GM10266 (cell line): ENCODE results near the gene CD27.

Experiments used
- DNase-seq: peaks from one replicate; pipeline ENCODE4 v3.0.0; 2012; ENCODE audit errors: extremely low spot score
- CTCF ChIP-seq: IDR thresholded peaks from 2 replicates; pipeline ENCODE4 v1.5.1; 2012; ENCODE audit warnings: mild to moderate bottlenecking, low read depth; ENCODE audit not compliant: control insufficient read depth, insufficient read depth; ENCODE audit errors: missing control alignments

CD27 gene

GRCh38 chr12:6435961-6436715 lies 8.6 kb upstream of the CD27 start:
- no peak for TF ChIP-seq CTCF
- no peak for DNase-seq

- no peak for TF ChIP-seq CTCF
- DNase-seq = no peak
Observed at GRCh38 chr12:6437586-6437985, 7.2 kb upstream of the CD27 start.

- TF ChIP-seq CTCF = no peak
- DNase-seq = no peak
Observed at GRCh38 chr12:6438345-6438744, 6.4 kb upstream of the CD27 start.

- TF ChIP-seq CTCF = no peak
- no peak for DNase-seq
Observed at GRCh38 chr12:6440391-6440790, 4.4 kb upstream of the CD27 start.

GRCh38 chr12:6442836-6443235 lies 1.9 kb upstream of the CD27 start:
- TF ChIP-seq CTCF = no peak
- no peak for DNase-seq

GRCh38 chr12:6443361-6443983 lies 1.3 kb upstream of the CD27 start:
- no peak for TF ChIP-seq CTCF
- no peak for DNase-seq

GRCh38 chr12:6444031-6444430 lies 724 bp upstream of the CD27 start:
- no peak for TF ChIP-seq CTCF
- DNase-seq = no peak
